ENCODE data around the gene LRRC47. TPM values are rescaled to one million over a fixed set of nuclear protein-coding genes. Genes with fewer than 3 reads are reported as not detected.
"Not testable (repeated sequence)": the region's sequence is repeated elsewhere in the genome, so short reads cannot be mapped to it uniquely, and the experiment has no call there.

LRRC47 gene
- total RNA-seq, 2 donors from 2014 or later = 42.4 to 53.8 TPM

DNA sequence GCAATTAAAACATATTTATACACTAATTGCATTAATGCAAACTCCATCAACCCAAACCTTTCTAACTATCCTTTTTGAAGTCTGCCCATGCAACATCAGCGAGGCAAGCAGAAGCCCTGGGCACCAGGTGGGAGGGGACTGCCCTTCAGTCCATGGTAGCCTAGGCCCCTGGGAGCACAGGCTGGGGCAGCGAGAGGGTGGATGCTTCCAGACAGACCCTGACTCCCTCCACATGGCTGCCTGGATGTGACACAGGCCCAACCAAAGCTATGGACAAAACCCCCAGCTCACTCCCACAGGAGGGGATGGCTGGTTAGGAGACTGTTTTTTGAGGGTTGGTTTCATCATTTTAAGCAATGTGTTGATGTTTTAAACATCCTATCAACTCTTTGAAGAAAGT lies 17.8 kb upstream of the LRRC47 start:
- DNase-seq (ENCODE audit: low spot score) = no peak
- no peaks in the 10 kb centered on the region for H3K4me1 ChIP-seq (replicated peaks)
- H3K27me3 ChIP-seq (replicated peaks; ENCODE audit: insufficient read depth) = no peaks in the 10 kb centered on the region
- WGBS = 100% methylated on average over 2 of the region's 2 CpGs
- no peak overlapping the region for H3K4me3 ChIP-seq
- intact Hi-C loops (cut with DNase I) = no loop called here
- H3K36me3 ChIP-seq = peaks cover 0 to 8% of the 10 kb centered on the region in 2 donors
- H3K9me3 ChIP-seq = no peaks in the 10 kb centered on the region
- no peak for TF ChIP-seq POLR2A (IDR thresholded peaks at IDR 0.05)
- no peak for TF ChIP-seq POLR2AphosphoS5 (IDR thresholded peaks at IDR 0.05)
- no peak overlapping the region for H3K27ac ChIP-seq

DNA sequence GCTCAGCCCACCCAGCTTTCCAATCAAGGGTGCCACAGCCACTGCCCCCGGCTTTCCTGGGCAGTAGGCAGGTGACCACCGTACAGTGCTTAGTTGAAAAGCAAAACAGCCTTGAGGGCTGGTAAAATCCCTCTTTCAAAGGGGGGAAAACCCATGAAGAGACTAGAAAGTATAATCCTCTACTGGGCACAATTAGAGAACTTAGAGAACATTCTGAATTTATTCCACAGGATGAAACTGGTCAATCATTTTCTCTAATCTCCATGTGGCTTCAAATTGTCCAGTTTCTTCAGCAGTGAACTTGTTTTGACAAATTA lies 15.3 kb upstream of the LRRC47 start:
- no peaks in the 10 kb centered on the region for H3K4me1 ChIP-seq (replicated peaks)
- peaks cover 0 to 8% of the 10 kb centered on the region in 2 donors for H3K36me3 ChIP-seq
- H3K9me3 ChIP-seq = no peaks in the 10 kb centered on the region
- H3K27ac ChIP-seq = no peak overlapping the region
- 52% methylated on average over 2 of the region's 2 CpGs for WGBS
- H3K4me3 ChIP-seq = no peak overlapping the region
- TF ChIP-seq, protein P1, sequence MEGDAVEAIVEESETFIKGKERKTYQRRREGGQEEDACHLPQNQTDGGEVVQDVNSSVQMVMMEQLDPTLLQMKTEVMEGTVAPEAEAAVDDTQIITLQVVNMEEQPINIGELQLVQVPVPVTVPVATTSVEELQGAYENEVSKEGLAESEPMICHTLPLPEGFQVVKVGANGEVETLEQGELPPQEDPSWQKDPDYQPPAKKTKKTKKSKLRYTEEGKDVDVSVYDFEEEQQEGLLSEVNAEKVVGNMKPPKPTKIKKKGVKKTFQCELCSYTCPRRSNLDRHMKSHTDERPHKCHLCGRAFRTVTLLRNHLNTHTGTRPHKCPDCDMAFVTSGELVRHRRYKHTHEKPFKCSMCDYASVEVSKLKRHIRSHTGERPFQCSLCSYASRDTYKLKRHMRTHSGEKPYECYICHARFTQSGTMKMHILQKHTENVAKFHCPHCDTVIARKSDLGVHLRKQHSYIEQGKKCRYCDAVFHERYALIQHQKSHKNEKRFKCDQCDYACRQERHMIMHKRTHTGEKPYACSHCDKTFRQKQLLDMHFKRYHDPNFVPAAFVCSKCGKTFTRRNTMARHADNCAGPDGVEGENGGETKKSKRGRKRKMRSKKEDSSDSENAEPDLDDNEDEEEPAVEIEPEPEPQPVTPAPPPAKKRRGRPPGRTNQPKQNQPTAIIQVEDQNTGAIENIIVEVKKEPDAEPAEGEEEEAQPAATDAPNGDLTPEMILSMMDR (IDR thresholded peaks at IDR 0.05) = no peak
- TF ChIP-seq POLR2A (IDR thresholded peaks at IDR 0.05) (no peak), POLR2AphosphoS5 (IDR thresholded peaks at IDR 0.05) (no peak)
- no peak for DNase-seq (ENCODE audit: low spot score)
- intact Hi-C loops (cut with DNase I) = no loop called here
- no peaks in the 10 kb centered on the region for H3K27me3 ChIP-seq (replicated peaks; ENCODE audit: insufficient read depth)

DNA sequence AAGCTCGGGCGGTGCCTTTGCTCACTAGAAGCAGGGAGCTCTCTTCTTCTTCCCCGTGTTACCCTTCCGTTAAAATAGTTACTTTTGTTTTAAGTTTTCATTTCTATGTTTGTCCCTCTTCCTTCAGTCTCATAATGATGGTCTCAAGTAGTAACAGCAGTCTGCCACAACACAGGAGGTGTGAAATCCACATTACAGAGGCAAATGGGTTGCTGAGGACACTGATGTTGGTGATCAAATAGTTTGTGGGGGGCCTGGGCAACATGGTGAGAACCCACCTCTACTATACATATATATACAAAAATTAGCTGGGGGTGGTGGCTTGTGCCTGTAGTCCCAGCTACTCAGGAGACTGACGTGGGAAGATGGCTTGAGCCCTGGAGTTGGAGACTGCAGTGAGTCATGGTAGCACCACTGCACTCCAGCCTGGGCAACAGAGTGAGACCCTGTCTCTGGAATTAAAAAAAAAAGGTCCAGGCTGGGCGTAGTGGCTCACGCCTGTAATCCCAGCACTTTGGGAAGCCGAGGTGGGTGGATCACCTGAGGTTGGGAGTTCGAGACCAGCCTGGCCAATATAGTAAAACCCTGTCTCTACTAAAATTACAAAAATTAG lies 14.0 kb upstream of the LRRC47 start:
- 68% methylated on average over 9 of the region's 9 CpGs for WGBS
- H3K27ac ChIP-seq; DNase-seq (ENCODE audit: low spot score); H3K4me1 ChIP-seq (replicated peaks); H3K9me3 ChIP-seq; intact Hi-C loops (cut with DNase I); H3K4me3 ChIP-seq; H3K36me3 ChIP-seq; H3K27me3 ChIP-seq (replicated peaks; ENCODE audit: insufficient read depth): not testable (repeated sequence)

DNA sequence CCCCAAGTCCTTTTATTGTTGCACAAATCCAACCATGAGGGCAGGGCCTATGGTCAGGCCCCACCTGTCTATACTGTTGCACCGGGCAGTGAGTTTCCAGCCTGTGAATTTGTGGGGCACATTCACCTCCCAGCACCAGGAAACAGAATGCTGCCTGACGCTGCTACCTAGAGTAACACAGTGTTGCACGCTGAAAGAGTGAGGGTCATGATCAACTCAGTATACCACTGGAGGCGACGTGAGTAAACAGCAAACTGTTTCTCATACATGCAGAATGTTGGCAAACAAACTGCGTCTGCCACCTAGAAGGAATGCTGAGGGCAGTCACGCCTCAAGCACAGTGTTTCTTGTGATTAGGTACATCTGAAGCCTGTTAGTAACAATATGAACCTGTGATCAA lies 13.4 kb upstream of the LRRC47 start:
- no peak for DNase-seq (ENCODE audit: low spot score)
- Histone ChIP-seq H3K4me3 (no peak overlapping the region), H3K36me3 (peaks cover 0 to under 1% of the 10 kb centered on the region in 2 donors), H3K9me3 (no peaks in the 10 kb centered on the region), H3K4me1 (replicated peaks) (no peaks in the 10 kb centered on the region), H3K27ac (no peak overlapping the region), H3K27me3 (replicated peaks; ENCODE audit: insufficient read depth) (no peaks in the 10 kb centered on the region)
- TF ChIP-seq, protein P1 (IDR thresholded peaks at IDR 0.05) = no peak
- TF ChIP-seq POLR2A (IDR thresholded peaks at IDR 0.05) (no peak), POLR2AphosphoS5 (IDR thresholded peaks at IDR 0.05) (no peak)
- intact Hi-C loops (cut with DNase I) = no loop called here
- 47% methylated on average over 7 of the region's 7 CpGs for WGBS

- no peaks in the 10 kb centered on the region for H3K4me1 ChIP-seq (replicated peaks)
- WGBS = 88% methylated on average over 4 of the region's 5 CpGs
Measured at GRCh38 chr1:3807769-3808168, 11.5 kb upstream of the LRRC47 start.

DNA sequence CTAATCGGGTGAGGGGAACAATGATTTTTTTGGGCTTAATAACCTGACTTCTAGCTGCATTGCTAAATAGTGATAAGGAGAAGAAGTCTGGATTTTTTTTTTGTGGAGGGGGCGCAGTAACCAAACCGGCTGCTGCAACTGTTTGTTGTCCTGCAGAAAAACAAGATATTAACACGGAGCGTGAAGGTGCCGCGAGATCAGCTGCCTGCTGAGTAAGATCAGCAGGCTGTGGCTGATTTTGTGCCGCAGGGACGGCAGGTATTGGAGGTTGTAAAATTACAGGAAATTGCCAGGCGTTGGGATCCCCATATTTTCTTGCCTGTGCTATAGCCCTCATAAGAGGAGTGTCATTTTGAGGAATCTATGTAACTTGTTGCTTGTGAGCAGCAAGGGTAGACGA lies 8.7 kb upstream of the LRRC47 start:
- Histone ChIP-seq H3K4me3 (no peak overlapping the region), H3K27me3 (replicated peaks; ENCODE audit: insufficient read depth) (no peaks in the 10 kb centered on the region), H3K36me3 (no peaks in the 10 kb centered on the region), H3K27ac (no peak overlapping the region), H3K4me1 (replicated peaks) (no peaks in the 10 kb centered on the region), H3K9me3 (no peaks in the 10 kb centered on the region)
- 75% methylated on average over 11 of the region's 11 CpGs for whole genome bisulfite sequencing
- no peak for DNase-seq (ENCODE audit: low spot score)
- TF ChIP-seq, protein P1 (IDR thresholded peaks at IDR 0.05) = no peak
- TF ChIP-seq POLR2AphosphoS5 (IDR thresholded peaks at IDR 0.05) = no peak
- no peak for TF ChIP-seq POLR2A (IDR thresholded peaks at IDR 0.05)
- intact Hi-C loops (cut with DNase I) = no loop called here

More at GRCh38 chr1:3807769-3808168, 11.5 kb upstream of the LRRC47 start:
- intact Hi-C loops (cut with DNase I) = no loop called here
- Histone ChIP-seq H3K27me3 (replicated peaks; ENCODE audit: insufficient read depth) (no peaks in the 10 kb centered on the region), H3K4me3 (no peak overlapping the region), H3K27ac (no peak overlapping the region), H3K36me3 (no peaks in the 10 kb centered on the region), H3K9me3 (no peaks in the 10 kb centered on the region)
- TF ChIP-seq, protein P1 (IDR thresholded peaks at IDR 0.05) = no peak
- TF ChIP-seq POLR2A (IDR thresholded peaks at IDR 0.05) (no peak), POLR2AphosphoS5 (IDR thresholded peaks at IDR 0.05) (no peak)
- DNase-seq (ENCODE audit: low spot score) = no peak

DNA sequence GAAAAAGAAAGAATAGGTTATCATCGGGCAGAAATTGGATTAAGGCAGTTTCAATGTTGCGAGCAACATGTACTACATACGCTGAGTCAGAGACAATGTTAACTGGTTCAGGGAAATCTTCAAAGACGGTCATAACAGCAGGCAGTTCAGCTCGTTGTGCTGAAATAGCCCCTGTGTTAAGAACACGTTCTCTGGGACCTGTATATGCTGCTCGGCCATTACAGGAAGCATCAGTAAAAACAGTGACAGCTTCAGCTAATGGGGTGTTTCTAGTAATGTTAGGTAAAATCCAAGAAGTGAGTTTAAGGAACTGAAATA lies 8.3 kb upstream of the LRRC47 start:
- WGBS = 59% methylated on average over 7 of the region's 7 CpGs
- H3K27ac ChIP-seq; H3K4me1 ChIP-seq (replicated peaks); H3K36me3 ChIP-seq; H3K9me3 ChIP-seq; H3K27me3 ChIP-seq (replicated peaks; ENCODE audit: insufficient read depth); DNase-seq (ENCODE audit: low spot score); intact Hi-C loops (cut with DNase I); H3K4me3 ChIP-seq: not testable (repeated sequence)
